ENCODE measurements around the gene KLHL25. TPM values are rescaled to one million over a fixed set of nuclear protein-coding genes. Genes with fewer than 3 reads are reported as not detected.
A peak's percentile ranks its signal among the peaks of the same experiment; 100 is the strongest.

Gene KLHL25
- total RNA-seq, 4 donors from 2014 or later, result 8.8 to 21.3 (median 11.8) TPM

GRCh38 chr15:85778107-85778776 is 16.5 kb downstream of the KLHL25 start:
- Histone ChIP-seq H3K36me3 (no peaks in the 10 kb centered on the region), H3K27me3 (no peaks in the 10 kb centered on the region), H3K27ac (no peak overlapping the region), H3K4me3 (no peak overlapping the region), H3K4me1 (peaks cover 0 to 40% (median 0%) of the 10 kb centered on the region in 3 donors), H3K9me3 (no peaks in the 10 kb centered on the region)
- WGBS, 2 donors (ENCODE audit: low coverage in 1 of 2), result 70 to 84% methylated on average over 6 to 7 of the region's 10 CpGs
- peak; percentile 44 for ATAC-seq
- TF ChIP-seq POLR2AphosphoS5 (IDR thresholded peaks at IDR 0.05) (no peak), EP300 (IDR thresholded peaks at IDR 0.05) (no peak), CTCF (IDR thresholded peaks at IDR 0.05) (no peak), POLR2A (IDR thresholded peaks at IDR 0.05) (no peak)

GRCh38 chr15:85777250-85778106 is 17.2 kb downstream of the KLHL25 start:
- Histone ChIP-seq H3K36me3 (no peaks in the 10 kb centered on the region), H3K27me3 (no peaks in the 10 kb centered on the region), H3K27ac (no peak overlapping the region), H3K4me3 (no peak overlapping the region), H3K4me1 (peaks cover 0 to 47% (median 0%) of the 10 kb centered on the region in 3 donors), H3K9me3 (no peaks in the 10 kb centered on the region)
- TF ChIP-seq EP300 (IDR thresholded peaks at IDR 0.05) (no peak), POLR2A (IDR thresholded peaks at IDR 0.05) (no peak), POLR2AphosphoS5 (IDR thresholded peaks at IDR 0.05) (no peak), CTCF (IDR thresholded peaks at IDR 0.05) (no peak)
- 85 to 100% methylated on average over 2 to 13 of the region's 18 CpGs for WGBS, 2 donors (ENCODE audit: low coverage in 1 of 2)
- ATAC-seq, result no peak

GRCh38 chr15:85773970-85774369 is 20.8 kb downstream of the KLHL25 start:
- no peaks in the 10 kb centered on the region for H3K27me3 ChIP-seq
- TF ChIP-seq POLR2AphosphoS5 (IDR thresholded peaks at IDR 0.05) (no peak), POLR2A (IDR thresholded peaks at IDR 0.05) (no peak), EP300 (IDR thresholded peaks at IDR 0.05) (no peak), CTCF (IDR thresholded peaks at IDR 0.05) (no peak)
- H3K9me3 ChIP-seq, result no peaks in the 10 kb centered on the region
- H3K4me3 ChIP-seq, result no peak overlapping the region
- H3K4me1 ChIP-seq, result peaks cover 0 to 49% (median 7%) of the 10 kb centered on the region in 3 donors
- ATAC-seq, result no peak
- H3K27ac ChIP-seq, result no peak overlapping the region
- H3K36me3 ChIP-seq, result peaks cover 0 to 6% of the 10 kb centered on the region in 2 donors
- 93 to 100% methylated on average over 1 to 8 of the region's 10 CpGs for WGBS, 2 donors (ENCODE audit: low coverage in 1 of 2)

- H3K4me3 ChIP-seq, result no peak overlapping the region
- TF ChIP-seq POLR2AphosphoS5 (IDR thresholded peaks at IDR 0.05), result no peak
- TF ChIP-seq EP300 (IDR thresholded peaks at IDR 0.05), result no peak
- no peak for TF ChIP-seq POLR2A (IDR thresholded peaks at IDR 0.05)
- TF ChIP-seq CTCF (IDR thresholded peaks at IDR 0.05), result no peak
- H3K27me3 ChIP-seq, result no peaks in the 10 kb centered on the region
- peaks cover 0 to 42% (median 7%) of the 10 kb centered on the region in 3 donors for H3K4me1 ChIP-seq
- ATAC-seq, result no peak
- H3K9me3 ChIP-seq, result no peaks in the 10 kb centered on the region
- peak overlapping the region in 1 of 4 donors; percentile 60 for H3K27ac ChIP-seq
- WGBS, 2 donors (ENCODE audit: low coverage in 1 of 2), result no CpG with 5 or more reads among the region's 12 CpGs
- H3K36me3 ChIP-seq, result peaks cover 0 to 13% of the 10 kb centered on the region in 2 donors
Measured at GRCh38 chr15:85773249-85773648, 21.5 kb downstream of the KLHL25 start.
